ENCODE data around the gene ADGRV1. TPM values are rescaled to one million over a fixed set of nuclear protein-coding genes. Genes with fewer than 3 reads are reported as not detected.
A peak's percentile ranks its signal among the peaks of the same experiment; 100 is the strongest.

ADGRV1 gene
- total and polyA plus RNA-seq, 3 donors from 2014 or later, result 10.8 to 18.0 (median 12.6) TPM

DNA sequence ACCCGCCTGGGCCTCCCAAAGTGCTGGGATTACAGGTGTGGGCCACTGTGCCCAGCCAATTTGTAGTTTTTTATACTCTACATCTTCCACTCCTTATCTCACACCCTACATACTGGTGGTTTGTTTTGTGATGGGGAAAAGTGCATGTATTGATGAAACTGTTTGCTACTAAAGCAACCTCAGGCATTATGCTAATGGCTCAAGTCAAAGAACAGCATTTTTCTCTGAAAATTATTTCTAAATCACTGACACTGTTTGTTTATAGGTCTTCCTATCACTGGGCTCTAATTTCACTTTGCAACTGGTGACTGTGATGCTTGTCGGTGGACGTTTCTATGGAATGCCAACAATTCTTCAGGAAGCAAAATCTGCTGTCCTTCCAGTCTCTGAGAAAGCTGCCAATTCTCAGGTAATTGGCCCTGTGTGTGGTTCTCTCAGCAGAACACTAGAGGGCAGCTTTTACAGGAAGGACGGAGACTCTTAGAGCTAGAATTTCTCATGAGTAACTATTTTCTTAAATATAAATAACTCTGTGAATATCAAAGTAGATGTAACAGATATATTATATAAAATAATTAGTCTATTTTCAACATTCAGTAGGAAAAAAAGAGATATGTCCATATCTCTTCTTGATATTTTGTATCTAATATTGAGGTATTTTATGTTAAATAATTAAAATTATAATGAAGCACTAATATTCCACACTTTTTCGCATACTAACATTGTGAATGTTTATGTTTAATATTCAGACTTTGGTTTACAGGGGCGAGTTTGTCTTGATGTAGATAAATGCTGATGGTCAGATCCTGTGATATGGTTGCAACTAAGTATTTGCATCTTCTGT lies 244.1 kb downstream of the ADGRV1 start:
- 40 to 50% methylated on average over 6 of the region's 6 CpGs for WGBS, 2 donors
- H3K4me1 ChIP-seq, result no peaks in the 10 kb centered on the region
- no peaks in the 10 kb centered on the region for H3K36me3 ChIP-seq (ENCODE audit: low read depth, missing control alignments)
- H3K4me3 ChIP-seq, result no peak overlapping the region
- DNase-seq, result peak; percentile 22
- TF ChIP-seq POLR2A (IDR thresholded peaks at IDR 0.05) (no peak), CTCF (IDR thresholded peaks at IDR 0.05) (peak; percentile 16 to 57 (median 33))
- intact Hi-C loops (cut with DNase I; ENCODE audit: low total_unique reads), result no loop called here
- H3K27me3 ChIP-seq, result no peaks in the 10 kb centered on the region
- no peak overlapping the region for H3K27ac ChIP-seq
- no peaks in the 10 kb centered on the region for H3K9me3 ChIP-seq

DNA sequence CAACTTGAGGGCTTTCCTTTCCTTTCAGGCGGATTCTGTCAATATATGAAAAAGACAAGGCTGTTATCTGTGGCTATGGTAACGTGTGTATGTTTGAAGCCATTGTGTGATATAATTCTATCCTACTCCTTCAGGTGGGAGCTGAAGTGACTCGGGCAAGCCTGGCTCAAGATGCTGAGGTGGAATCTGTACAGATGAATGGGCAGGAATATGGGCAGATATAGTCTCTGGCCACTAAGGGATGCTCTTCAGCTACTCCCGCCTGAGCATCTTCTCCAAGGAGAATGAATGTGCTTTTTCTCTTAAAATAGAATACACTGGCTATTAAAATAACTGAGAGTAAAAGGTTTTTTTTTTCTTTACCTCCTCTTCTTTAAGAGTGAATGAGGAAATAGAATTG lies 244.8 kb downstream of the ADGRV1 start:
- H3K27me3 ChIP-seq, result no peaks in the 10 kb centered on the region
- intact Hi-C loops (cut with DNase I; ENCODE audit: low total_unique reads), result no loop called here
- no peak overlapping the region for H3K27ac ChIP-seq
- no peaks in the 10 kb centered on the region for H3K36me3 ChIP-seq (ENCODE audit: low read depth, missing control alignments)
- no peak overlapping the region for H3K4me3 ChIP-seq
- no peaks in the 10 kb centered on the region for H3K4me1 ChIP-seq
- TF ChIP-seq CTCF (IDR thresholded peaks at IDR 0.05) (no peak), POLR2A (IDR thresholded peaks at IDR 0.05) (no peak)
- no peaks in the 10 kb centered on the region for H3K9me3 ChIP-seq
- DNase-seq, result no peak
- 72 to 74% methylated on average over 4 of the region's 4 CpGs for WGBS, 2 donors

GRCh38 chr5:90803876-90804275 lies 245.3 kb downstream of the ADGRV1 start:
- H3K27ac ChIP-seq, result no peak overlapping the region
- H3K4me1 ChIP-seq, result no peaks in the 10 kb centered on the region
- no peaks in the 10 kb centered on the region for H3K27me3 ChIP-seq
- DNase-seq, result no peak
- H3K4me3 ChIP-seq, result no peak overlapping the region
- intact Hi-C loops (cut with DNase I; ENCODE audit: low total_unique reads), result no loop called here
- TF ChIP-seq CTCF (IDR thresholded peaks at IDR 0.05) (no peak), POLR2A (IDR thresholded peaks at IDR 0.05) (no peak)
- no peaks in the 10 kb centered on the region for H3K9me3 ChIP-seq
- WGBS, 2 donors, result 82 to 83% methylated on average over 2 of the region's 2 CpGs
- H3K36me3 ChIP-seq (ENCODE audit: low read depth, missing control alignments), result no peaks in the 10 kb centered on the region

- intact Hi-C loops (cut with DNase I; ENCODE audit: low total_unique reads), result no loop called here
- whole genome bisulfite sequencing, 2 donors, result 39 to 50% methylated on average over 6 of the region's 6 CpGs
- Histone ChIP-seq H3K9me3 (no peaks in the 10 kb centered on the region), H3K36me3 (ENCODE audit: low read depth, missing control alignments) (no peaks in the 10 kb centered on the region), H3K27me3 (no peaks in the 10 kb centered on the region), H3K4me1 (no peaks in the 10 kb centered on the region), H3K27ac (no peak overlapping the region), H3K4me3 (no peak overlapping the region)
- DNase-seq, result no peak
- TF ChIP-seq CTCF (IDR thresholded peaks at IDR 0.05) (no peak), POLR2A (IDR thresholded peaks at IDR 0.05) (no peak)
These were observed 248.9 kb downstream of the ADGRV1 start for GRCh38 chr5:90807496-90807895.
